AG04449 (cell line): Measurements from ENCODE around the gene VCL.

Experiments used
- CTCF ChIA-PET: fragments of 350-600 bp; formaldehyde crosslinking; extraction: SDS; loops from one replicate; lab custom pipeline; 2021; ENCODE audit warnings: antibody characterized with exemption; lab: Yijun Ruan, JAX
- POLR2A ChIA-PET: fragments of 400-600, 350-600 bp; formaldehyde crosslinking; extraction: SDS; loops from one replicate; lab custom pipeline; 2020; ENCODE audit warnings: antibody characterized with exemption, inconsistent platforms; lab: Yijun Ruan, JAX
- DNase-seq: peaks from one replicate; pipeline ENCODE4 v3.0.0-alpha.2; 2010; ENCODE audit warnings: low read depth, low spot score
- H3K4me3 ChIP-seq: 2 replicates; pipeline ENCODE4 v1.5.1; 2011; ENCODE audit warnings: low read depth, mild to moderate bottlenecking, control low read depth, low read length
- TF ChIP-seq, protein P1 (sequence below): IDR thresholded peaks from one replicate; pipeline ENCODE4 v1.5.1; 2011; ENCODE audit warnings: mild to moderate bottlenecking, moderate library complexity, low read length, control low read depth, inconsistent platforms; ENCODE audit not compliant: insufficient read depth; ENCODE audit errors: missing control alignments

Gene VCL

DNA sequence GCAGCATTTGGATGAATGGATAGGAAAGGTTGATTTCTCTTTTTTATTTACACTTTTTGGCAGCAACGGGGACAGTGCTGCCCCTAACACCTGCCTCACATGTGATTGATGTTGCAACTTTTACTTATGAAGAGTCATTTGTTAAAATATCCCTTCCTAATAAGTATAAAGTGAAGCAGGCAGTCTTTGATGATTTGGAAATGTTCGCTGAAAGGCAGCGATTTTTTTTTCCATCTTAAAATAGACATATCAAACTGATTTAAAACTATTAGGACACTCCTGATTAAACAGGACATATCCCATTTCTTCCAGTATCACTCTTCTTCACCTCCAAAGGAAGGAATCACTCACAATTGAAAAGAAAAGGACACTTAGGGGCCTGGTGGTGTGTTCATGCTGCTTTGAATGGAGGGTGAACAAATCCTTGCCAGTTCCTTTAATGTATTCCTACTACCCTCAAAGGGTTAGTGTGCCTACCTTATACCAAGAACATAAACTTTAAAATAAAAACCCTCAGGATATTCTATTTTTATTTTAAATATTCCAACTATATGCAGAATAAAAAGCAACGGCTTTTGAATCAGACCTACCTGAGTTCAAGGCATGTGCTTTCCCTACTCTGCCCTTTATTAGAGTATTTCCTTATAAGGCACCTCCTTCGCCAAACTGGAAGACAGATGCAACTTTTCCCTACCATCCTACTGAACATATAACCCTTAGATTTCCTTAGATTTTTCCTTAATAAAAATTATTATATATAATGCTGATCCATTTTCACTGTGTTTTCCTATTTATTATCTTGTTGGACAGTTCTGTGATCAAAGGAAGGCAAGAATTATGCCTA lies 154.2 kb downstream of the VCL start:
- ChIA-PET CTCF (interaction anchor here (1.0 to 5.7 kb wide), 7 partner anchors 9 to 83 kb away, joined by 3 to 46 read pairs (median 6); no protein-coding TSS in a partner anchor), POLR2A (interaction anchor here (0.6 to 1.3 kb wide), 3 partner anchors 22 to 272 kb away, joined by 3 to 5 read pairs (median 4); no protein-coding TSS in a partner anchor)
- TF ChIP-seq, protein P1, sequence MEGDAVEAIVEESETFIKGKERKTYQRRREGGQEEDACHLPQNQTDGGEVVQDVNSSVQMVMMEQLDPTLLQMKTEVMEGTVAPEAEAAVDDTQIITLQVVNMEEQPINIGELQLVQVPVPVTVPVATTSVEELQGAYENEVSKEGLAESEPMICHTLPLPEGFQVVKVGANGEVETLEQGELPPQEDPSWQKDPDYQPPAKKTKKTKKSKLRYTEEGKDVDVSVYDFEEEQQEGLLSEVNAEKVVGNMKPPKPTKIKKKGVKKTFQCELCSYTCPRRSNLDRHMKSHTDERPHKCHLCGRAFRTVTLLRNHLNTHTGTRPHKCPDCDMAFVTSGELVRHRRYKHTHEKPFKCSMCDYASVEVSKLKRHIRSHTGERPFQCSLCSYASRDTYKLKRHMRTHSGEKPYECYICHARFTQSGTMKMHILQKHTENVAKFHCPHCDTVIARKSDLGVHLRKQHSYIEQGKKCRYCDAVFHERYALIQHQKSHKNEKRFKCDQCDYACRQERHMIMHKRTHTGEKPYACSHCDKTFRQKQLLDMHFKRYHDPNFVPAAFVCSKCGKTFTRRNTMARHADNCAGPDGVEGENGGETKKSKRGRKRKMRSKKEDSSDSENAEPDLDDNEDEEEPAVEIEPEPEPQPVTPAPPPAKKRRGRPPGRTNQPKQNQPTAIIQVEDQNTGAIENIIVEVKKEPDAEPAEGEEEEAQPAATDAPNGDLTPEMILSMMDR: no peak
- DNase-seq: no peak
- peak overlapping the region; percentile 98 for H3K4me3 ChIP-seq

DNA sequence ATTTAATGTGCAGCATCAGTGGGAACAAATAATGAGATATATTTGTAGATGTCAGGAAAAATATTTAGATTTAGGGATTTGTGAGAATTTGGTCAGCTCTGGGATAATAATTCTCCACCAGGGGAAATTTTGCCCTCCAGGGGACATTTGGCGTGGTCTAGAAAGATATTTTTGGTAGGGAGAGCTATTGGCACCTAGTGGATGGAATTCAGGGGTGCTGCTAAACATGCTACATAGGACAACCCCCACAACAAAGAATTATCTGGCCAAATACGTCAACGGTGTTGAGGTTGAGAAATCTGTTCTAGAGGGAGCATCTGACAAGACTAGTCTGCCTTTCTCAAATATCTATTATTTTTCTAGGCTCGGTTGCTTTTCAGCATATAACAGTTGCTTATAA lies 155.2 kb downstream of the VCL start:
- ChIA-PET CTCF (interaction anchor here (1.5 to 1.7 kb wide), 2 partner anchors 9 to 61 kb away, joined by 5 to 6 read pairs; no protein-coding TSS in a partner anchor), POLR2A (no interaction called here)
- no peak overlapping the region for H3K4me3 ChIP-seq
- DNase-seq: no peak
- TF ChIP-seq, protein P1: peak; percentile 34

DNA sequence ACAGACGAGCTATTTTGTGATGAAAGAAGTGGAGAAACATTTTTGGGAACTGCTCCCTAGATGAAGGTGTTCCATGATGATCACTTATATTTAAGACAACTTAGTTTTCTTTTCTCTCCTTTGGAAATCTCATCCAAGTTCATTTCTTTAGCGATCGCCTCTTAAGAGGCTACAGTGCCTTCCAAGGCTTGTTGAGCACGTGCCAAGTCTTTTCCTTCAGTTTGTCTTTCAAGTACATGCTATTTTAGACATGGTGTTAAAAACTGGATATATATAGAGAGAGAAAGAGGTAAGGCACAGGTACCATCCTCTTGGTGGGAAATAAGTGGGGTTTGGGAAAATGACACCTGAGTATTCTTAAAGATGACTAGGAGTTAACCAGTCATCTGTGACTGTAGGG lies 155.8 kb downstream of the VCL start:
- POLR2A ChIA-PET: no interaction called here
- TF ChIP-seq, protein P1: no peak
- no peak overlapping the region for H3K4me3 ChIP-seq
- CTCF ChIA-PET: interaction anchor here (1.2 to 1.7 kb wide), 4 partner anchors 9 to 82 kb away, joined by 3 to 6 read pairs (median 5); no protein-coding TSS in a partner anchor
- DNase-seq: no peak

DNA sequence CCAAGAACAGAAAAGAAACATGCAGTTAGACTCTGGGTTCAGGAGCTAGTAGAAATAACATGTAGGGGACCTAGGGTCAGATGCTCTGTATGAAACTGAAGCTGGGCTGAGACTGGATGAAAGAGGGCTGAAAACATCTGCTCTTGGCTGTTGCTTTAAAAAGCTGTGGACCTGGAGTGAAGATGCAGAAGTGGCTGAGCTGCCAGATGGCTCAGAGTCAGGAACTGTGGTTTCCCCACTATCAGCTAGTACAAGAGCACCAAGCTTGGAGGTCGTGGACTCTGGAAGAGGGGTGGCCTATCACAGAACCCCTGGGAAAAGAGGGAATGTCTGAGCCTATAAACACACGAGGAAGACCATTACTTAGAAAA lies 159.0 kb downstream of the VCL start:
- no peak for DNase-seq
- POLR2A ChIA-PET: no interaction called here
- CTCF ChIA-PET: interaction anchor here (2.3 kb wide), 1 partner anchor 56 kb away, joined by 10 read pairs; no protein-coding TSS in a partner anchor
- H3K4me3 ChIP-seq: no peak overlapping the region
- TF ChIP-seq, protein P1: no peak

DNA sequence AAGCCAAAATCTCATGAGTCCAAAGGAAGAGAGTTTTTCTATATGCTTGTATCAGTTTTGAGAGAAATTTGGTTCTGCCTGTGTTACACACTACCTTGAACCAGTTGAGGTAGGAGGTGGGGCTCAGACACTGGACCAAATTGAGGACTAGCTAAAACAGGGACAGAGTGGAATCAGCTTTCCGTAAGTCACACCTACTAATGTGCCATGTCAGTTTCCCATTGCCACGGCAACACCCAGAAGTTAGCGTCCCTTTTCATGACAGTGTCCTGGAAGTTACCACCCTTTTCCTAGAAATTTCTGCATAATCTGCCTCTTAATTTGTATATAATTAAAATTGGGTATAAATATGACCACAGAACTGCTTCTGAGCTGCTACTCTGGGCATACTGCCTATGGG lies 162.1 kb downstream of the VCL start:
- TF ChIP-seq, protein P1: no peak
- no peak for DNase-seq
- ChIA-PET CTCF (interaction anchor here (0.8 kb wide), 1 partner anchor 18 kb away, joined by 3 read pairs; no protein-coding TSS in a partner anchor), POLR2A (no interaction called here)
- H3K4me3 ChIP-seq: no peak overlapping the region

DNA sequence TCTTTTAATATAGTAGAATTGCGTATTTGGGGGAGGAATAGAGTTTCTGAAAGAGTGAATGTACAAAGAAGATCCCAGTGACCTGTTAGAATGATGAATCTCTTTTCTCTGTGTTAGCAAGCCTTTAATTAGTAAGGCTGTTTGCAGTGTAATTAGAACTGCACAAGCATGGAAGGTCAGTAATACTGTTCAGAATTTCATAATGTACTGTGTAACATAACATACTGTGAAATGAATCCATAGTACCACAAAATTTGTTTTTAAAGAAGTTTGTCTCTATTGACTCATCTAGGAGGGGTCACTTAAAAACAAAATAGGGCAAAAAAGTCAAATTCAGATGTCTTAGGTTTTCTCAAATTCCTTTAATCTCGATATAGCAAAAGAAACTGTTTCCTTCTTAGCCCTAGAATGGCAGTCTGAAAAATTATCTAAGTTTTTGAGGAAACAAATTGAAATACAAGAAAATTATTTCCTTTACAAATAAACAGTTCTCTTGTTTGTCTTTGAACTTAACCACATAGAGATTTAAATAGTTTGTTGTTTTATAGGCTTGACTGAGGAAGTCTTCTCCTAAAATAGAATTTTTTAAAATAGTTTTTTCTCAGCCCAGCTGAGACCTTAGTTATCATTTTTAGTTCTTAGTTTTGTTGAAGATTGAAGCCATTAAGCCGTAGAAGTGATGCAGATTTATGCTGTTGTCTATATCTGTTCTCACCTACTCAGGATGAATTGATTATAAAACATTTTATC lies 165.6 kb downstream of the VCL start:
- CTCF ChIA-PET: interaction anchor here (1.7 kb wide), 1 partner anchor 10 kb away, joined by 6 read pairs; no protein-coding TSS in a partner anchor
- POLR2A ChIA-PET: no interaction called here
- TF ChIP-seq, protein P1: no peak
- no peak overlapping the region for H3K4me3 ChIP-seq
- no peak for DNase-seq
